SK-N-SH treated with all-trans-retinoic acid at 6 μM for 48 hours (cell line): Measurements from ENCODE around the gene TLDC2.

Experiments used
- ATAC-seq: fragments of 200-7000 bp; cut with Tn5 transposase; 3 replicates; pipeline ENCODE4 v1.9.1; 2020; ENCODE audit warnings: mild to moderate bottlenecking, moderate library complexity
- ARNTL ChIP-seq: fragments of 450-650 bp; formaldehyde crosslinking; IDR thresholded peaks from 2 replicates; pipeline ENCODE4 v1.5.0; 2020; ENCODE audit warnings: low read depth, mild to moderate bottlenecking, moderate library complexity, borderline replicate concordance
- BACH2 ChIP-seq: fragments of 250-450 bp; sonication (Bioruptor Pico); IDR thresholded peaks from 2 replicates; pipeline ENCODE4 v1.9.0; 2021; ENCODE audit warnings: mild to moderate bottlenecking, borderline replicate concordance
- CREB5 ChIP-seq: fragments of 250-450 bp; sonication (Bioruptor Pico); IDR thresholded peaks from 2 replicates; pipeline ENCODE4 v1.5.1; 2020; ENCODE audit warnings: low read depth, mild to moderate bottlenecking, moderate library complexity
- CSDC2 ChIP-seq: fragments of 250-450 bp; sonication (Bioruptor Pico); IDR thresholded peaks from 2 replicates; pipeline ENCODE4 v1.5.0; 2020; ENCODE audit warnings: mild to moderate bottlenecking, moderate library complexity
- ESRRG ChIP-seq: fragments of 250-450 bp; sonication (Bioruptor Pico); IDR thresholded peaks from 2 replicates; pipeline ENCODE4 v1.6.1; 2021; ENCODE audit warnings: mild to moderate bottlenecking
- GLIS3 ChIP-seq: fragments of 250-450 bp; sonication (Bioruptor Pico); IDR thresholded peaks from 2 replicates; pipeline ENCODE4 v1.5.0; 2020; ENCODE audit warnings: mild to moderate bottlenecking, moderate library complexity
- ISL1 ChIP-seq: fragments of 250-450 bp; sonication (Bioruptor Pico); IDR thresholded peaks from 2 replicates; pipeline ENCODE4 v2.1.2; 2022; ENCODE audit warnings: mild to moderate bottlenecking, moderate library complexity
- OSR1 ChIP-seq: fragments of 250-450 bp; sonication (Bioruptor Pico); IDR thresholded peaks from 2 replicates; pipeline ENCODE4 v1.8.0; 2022; ENCODE audit warnings: moderate library complexity, mild to moderate bottlenecking, inconsistent platforms
- PATZ1 ChIP-seq: fragments of 250-450 bp; sonication (Bioruptor Pico); IDR thresholded peaks from 2 replicates; pipeline ENCODE4 v1.8.0; 2020; ENCODE audit warnings: mild to moderate bottlenecking, moderate library complexity, borderline replicate concordance
- POU6F1 ChIP-seq: fragments of 250-450 bp; sonication (Bioruptor Pico); IDR thresholded peaks from 2 replicates; pipeline ENCODE4 v1.8.0; 2021; ENCODE audit warnings: low read depth, mild to moderate bottlenecking, moderate library complexity, borderline replicate concordance
- PPARA ChIP-seq: fragments of 250-450 bp; sonication (Bioruptor Pico); IDR thresholded peaks from 2 replicates; pipeline ENCODE4 v1.5.0; 2020; ENCODE audit warnings: mild to moderate bottlenecking, borderline replicate concordance
- RARB ChIP-seq: fragments of 250-450 bp; sonication (Bioruptor Pico); IDR thresholded peaks from 2 replicates; pipeline ENCODE4 v1.8.0; 2021; ENCODE audit warnings: mild to moderate bottlenecking, moderate library complexity
- SNAI2 ChIP-seq: fragments of 250-450 bp; sonication (Bioruptor Pico); IDR thresholded peaks from 2 replicates; pipeline ENCODE4 v1.5.0; 2020; ENCODE audit warnings: mild to moderate bottlenecking, moderate library complexity
- TCF4 ChIP-seq: fragments of 250-450 bp; sonication (Bioruptor Pico); IDR thresholded peaks from 2 replicates; pipeline ENCODE4 v1.8.0; 2021; ENCODE audit warnings: mild to moderate bottlenecking, moderate library complexity, borderline replicate concordance
- TOX ChIP-seq: fragments of 250-450 bp; sonication (Bioruptor Pico); IDR thresholded peaks from 2 replicates; pipeline ENCODE4 v1.8.0; 2021; ENCODE audit warnings: mild to moderate bottlenecking, moderate library complexity, borderline replicate concordance
- TSHZ2 ChIP-seq: fragments of 250-450 bp; sonication (Bioruptor Pico); IDR thresholded peaks from 2 replicates; pipeline ENCODE4 v1.5.0; 2020; ENCODE audit warnings: mild to moderate bottlenecking, moderate library complexity
- ZC3H10 ChIP-seq: fragments of 250-450 bp; sonication (Bioruptor Pico); IDR thresholded peaks from 2 replicates; pipeline ENCODE4 v1.5.1; 2021; ENCODE audit warnings: mild to moderate bottlenecking, moderate library complexity
- ZFP3 ChIP-seq: fragments of 250-450 bp; sonication (Bioruptor Pico); IDR thresholded peaks from 2 replicates; pipeline ENCODE4 v1.5.0; 2020; ENCODE audit warnings: mild to moderate bottlenecking, moderate library complexity
- ZFP30 ChIP-seq: fragments of 450-650 bp; formaldehyde crosslinking; IDR thresholded peaks from 2 replicates; pipeline ENCODE4 v1.5.0; 2022; ENCODE audit warnings: mild to moderate bottlenecking, moderate library complexity
- ZNF565 ChIP-seq: fragments of 450-650 bp; formaldehyde crosslinking; conservative IDR thresholded peaks from 2 replicates; pipeline ENCODE4 v1.5.0; 2020; ENCODE audit warnings: low read depth, mild to moderate bottlenecking, moderate library complexity
- ZNF70 ChIP-seq: fragments of 450-650 bp; formaldehyde crosslinking; IDR thresholded peaks from 2 replicates; pipeline ENCODE4 v1.5.0; 2020; ENCODE audit warnings: mild to moderate bottlenecking, moderate library complexity
- ZNF8 ChIP-seq: fragments of 450-650 bp; formaldehyde crosslinking; IDR thresholded peaks from 2 replicates; pipeline ENCODE4 v1.5.0; 2020; ENCODE audit warnings: mild to moderate bottlenecking, moderate library complexity

Gene TLDC2

GRCh38 chr20:36876473-36876833, 515 bp downstream of the TLDC2 start (continued):
- TF ChIP-seq BACH2: no peak
- TF ChIP-seq ZC3H10 (CRISPR knock-in tag): no peak
- no peak for TF ChIP-seq OSR1 (CRISPR knock-in tag)
- TF ChIP-seq POU6F1 (CRISPR knock-in tag): no peak
- no peak for TF ChIP-seq GLIS3 (CRISPR knock-in tag)
- TF ChIP-seq TOX (CRISPR knock-in tag): no peak
- no peak for TF ChIP-seq TCF4 (CRISPR knock-in tag)
- no peak for TF ChIP-seq ISL1
- no peak for TF ChIP-seq ZFP3 (CRISPR knock-in tag)
- no peak for TF ChIP-seq ZNF565 (CRISPR knock-in tag)
- no peak for TF ChIP-seq ZNF8 (CRISPR knock-in tag)
- no peak for TF ChIP-seq CSDC2 (CRISPR knock-in tag)

GRCh38 chr20:36878941-36879340, 3.0 kb downstream of the TLDC2 start:
- no peak for ATAC-seq
- TF ChIP-seq TOX (CRISPR knock-in tag) (no peak), CSDC2 (CRISPR knock-in tag) (no peak), RARB (no peak), ARNTL (CRISPR knock-in tag) (no peak), ZNF8 (CRISPR knock-in tag) (no peak), ZNF565 (CRISPR knock-in tag) (no peak), SNAI2 (CRISPR knock-in tag) (no peak), OSR1 (CRISPR knock-in tag) (no peak)

- no peak for TF ChIP-seq ZC3H10 (CRISPR knock-in tag)
- ATAC-seq: no peak
Measured at GRCh38 chr20:36880741-36881250, 4.9 kb downstream of the TLDC2 start.

- TF ChIP-seq ZFP30 (no peak), ZC3H10 (CRISPR knock-in tag) (no peak), CREB5 (CRISPR knock-in tag) (no peak), ZNF565 (CRISPR knock-in tag) (no peak), ZNF8 (CRISPR knock-in tag) (no peak), ARNTL (CRISPR knock-in tag) (no peak), GLIS3 (CRISPR knock-in tag) (no peak), ZNF70 (CRISPR knock-in tag) (no peak), ZFP3 (CRISPR knock-in tag) (no peak), PATZ1 (CRISPR knock-in tag) (no peak), PPARA (no peak), SNAI2 (CRISPR knock-in tag) (no peak), ESRRG (CRISPR knock-in tag) (no peak), CSDC2 (CRISPR knock-in tag) (no peak), BACH2 (no peak)
- ATAC-seq: no peak
Measured at GRCh38 chr20:36881331-36881730, 5.4 kb downstream of the TLDC2 start.

- peak; percentile 15; the same call in 1 of the 3 replicates for ATAC-seq
- TF ChIP-seq ZFP30: no peak
- TF ChIP-seq ISL1: no peak
- no peak for TF ChIP-seq PATZ1 (CRISPR knock-in tag)
- no peak for TF ChIP-seq TSHZ2 (CRISPR knock-in tag)
- no peak for TF ChIP-seq PPARA
- TF ChIP-seq SNAI2 (CRISPR knock-in tag): no peak
- TF ChIP-seq TCF4 (CRISPR knock-in tag): no peak
- no peak for TF ChIP-seq ZNF8 (CRISPR knock-in tag)
- no peak for TF ChIP-seq ZNF70 (CRISPR knock-in tag)
Measured at GRCh38 chr20:36881888-36882287, 6.0 kb downstream of the TLDC2 start.
